Kidney (tissue), 14 donors: ENCODE data around the gene ADGRL3. TPM values are rescaled to one million over a fixed set of nuclear protein-coding genes. Genes with fewer than 3 reads are reported as not detected.

Source experiments
- DNase-seq, 5 donors: peaks; one replicate each; pipeline ENCODE4 v3.0.0-alpha.2; 2013 to 2020
- FAIRE-seq: peaks from 2 replicates; lab custom pipeline; 2012; peaks lifted over from hg19 to GRCh38; lab: Jason Lieb, UNC
- H3K27ac ChIP-seq, 2 donors: one replicate each; pipeline ENCODE4 v1.7.0; 2013; ENCODE audit warnings: low read depth in 2 of 2, low read length in 2 of 2, inconsistent platforms in 1 of 2
- H3K27me3 ChIP-seq: one replicate; pipeline ENCODE4 v1.7.1; 2013; ENCODE audit warnings: low read length, inconsistent platforms; ENCODE audit not compliant: control insufficient read depth, insufficient read depth
- H3K36me3 ChIP-seq, 3 donors: one replicate each; pipeline versions ENCODE4 v1.7.0 to v1.7.1; 2013; ENCODE audit warnings: low read length in 3 of 3, control low read depth in 1 of 3, inconsistent platforms in 1 of 3; ENCODE audit not compliant: insufficient read depth in 3 of 3, control insufficient read depth in 2 of 3
- H3K4me1 ChIP-seq, 3 donors: one replicate each; pipeline versions ENCODE4 v1.7.0 to v1.7.1; 2013; ENCODE audit warnings: low read length in 3 of 3, inconsistent platforms in 1 of 3, low read depth in 1 of 3; ENCODE audit not compliant: control insufficient read depth in 2 of 3, insufficient read depth in 2 of 3
- H3K4me3 ChIP-seq, 3 donors: one replicate each; pipeline versions ENCODE4 v1.7.0 to v1.8.1; 2013; ENCODE audit warnings: low read length in 3 of 3, control low read depth in 1 of 3, inconsistent platforms in 1 of 3
- H3K9ac ChIP-seq, 3 donors: one replicate each; pipeline versions ENCODE4 v1.7.0 to v1.7.1; 2013; ENCODE audit warnings: low read length in 3 of 3, control low read depth in 1 of 3, inconsistent platforms in 1 of 3
- H3K9me3 ChIP-seq, 3 donors: one replicate each; pipeline versions ENCODE4 v1.7.0 to v1.7.1; 2013; ENCODE audit warnings: low read length in 3 of 3, control low read depth in 1 of 3, inconsistent platforms in 1 of 3; ENCODE audit not compliant: control insufficient read depth in 2 of 3, insufficient read depth in 1 of 3
- CTCF ChIP-seq: IDR thresholded peaks from 3 replicates; pipeline ENCODE4 v1.5.1; 2012; ENCODE audit warnings: mild to moderate bottlenecking, moderate library complexity, borderline replicate concordance; ENCODE audit not compliant: insufficient read depth; ENCODE audit errors: extremely low read depth
- intact Hi-C: fragments of 100-400 bp; cut with DNase I; formaldehyde crosslinking; loops from one replicate; pipeline ENCODE4 v1.11.1; 2022
- polyA plus RNA-seq: library from polyadenylated mRNA; stranded (reverse); fragments of 350-450 nt; fragmentation: Illumina TruSeq; extraction: RNeasy Lipid Tissue Mini Kit (QIAGEN cat#74804); gene quantifications from one replicate; pipeline ENCODE4 v1.2.3, GENCODE V29; 2014; ENCODE audit warnings: low read depth, low replicate concordance; ENCODE audit not compliant: insufficient read depth
- total RNA-seq: library from RNA; stranded (reverse); fragmentation: NEBNext Ultra II Directional; extraction: Animal tissue kit (Norgen Biotek cat#: 25700); gene quantifications from one replicate; pipeline ENCODE4 v1.2.1, GENCODE V29; 2021
- donor health status: control.
- donor health status: control.
- donor health status: control.
- donor health status: control.
- donor health status: control.
- donor health status: DM: yes; HTN: yes; CAD: no.
- donor health status: Normal renal cell carcinoma (clear cell type).

The ADGRL3 gene
- total and polyA plus RNA-seq, 2 donors from 2014 or later: 1.3 to 8.9 TPM

DNA sequence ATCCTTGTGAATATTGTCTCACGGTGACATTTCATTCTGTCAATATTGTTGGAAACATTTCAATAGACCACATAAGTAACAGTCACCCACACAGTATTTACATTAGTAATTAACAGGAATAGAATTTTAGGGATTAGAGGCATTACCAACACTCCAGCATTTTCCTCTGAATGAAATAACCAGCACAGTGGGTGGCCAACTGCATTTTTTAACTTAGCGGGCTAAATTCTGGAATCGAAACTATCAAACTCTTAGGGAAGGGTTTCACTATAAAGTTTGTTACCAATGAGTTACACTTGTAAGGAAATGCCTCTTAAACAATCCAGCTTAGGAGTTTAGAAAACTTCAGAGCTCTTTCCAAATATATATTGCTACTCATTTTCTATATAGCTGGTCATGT, 403.0 kb downstream of the ADGRL3 start:
- TF ChIP-seq CTCF: no peak

DNA sequence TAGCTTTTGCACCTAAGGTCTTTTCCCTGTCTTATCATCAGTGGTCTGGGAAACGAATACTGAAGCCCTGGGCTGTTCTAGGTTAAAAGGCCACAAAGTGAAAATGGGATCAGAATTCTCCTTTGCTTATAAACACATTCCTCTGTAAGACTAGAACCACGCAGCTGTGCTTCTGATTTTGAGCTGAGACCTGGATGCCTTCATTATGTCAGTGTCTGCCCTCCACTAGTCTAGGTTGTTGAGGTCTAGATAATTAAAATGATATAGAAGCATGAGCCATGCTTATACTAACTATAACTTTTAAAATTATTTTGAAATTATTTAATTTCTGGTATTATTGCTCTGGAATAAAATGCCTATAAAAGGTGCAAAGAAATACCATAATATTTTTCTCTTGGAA, 403.9 kb downstream of the ADGRL3 start:
- Histone ChIP-seq H3K9me3 (no peaks in the 10 kb centered on the region), H3K4me1 (no peaks in the 10 kb centered on the region), H3K4me3 (no peak overlapping the region), H3K27me3 (no peaks in the 10 kb centered on the region), H3K27ac (no peak overlapping the region), H3K9ac (no peak overlapping the region), H3K36me3 (no peaks in the 10 kb centered on the region)
- FAIRE-seq: no peak
- no peak for DNase-seq
- no peak for TF ChIP-seq CTCF
- intact Hi-C loops: no loop called here

More for the DNA sequence above, 403.0 kb downstream of the ADGRL3 start:
- H3K4me3 ChIP-seq: no peak overlapping the region
- no peak overlapping the region for H3K27ac ChIP-seq
- no peak overlapping the region for H3K9ac ChIP-seq
- no peaks in the 10 kb centered on the region for H3K36me3 ChIP-seq
- FAIRE-seq (no peak), DNase-seq (peak in 1 of 5 donors; percentile 15)
- intact Hi-C loops: no loop called here
- no peaks in the 10 kb centered on the region for H3K9me3 ChIP-seq
- no peaks in the 10 kb centered on the region for H3K27me3 ChIP-seq
- no peaks in the 10 kb centered on the region for H3K4me1 ChIP-seq

DNA sequence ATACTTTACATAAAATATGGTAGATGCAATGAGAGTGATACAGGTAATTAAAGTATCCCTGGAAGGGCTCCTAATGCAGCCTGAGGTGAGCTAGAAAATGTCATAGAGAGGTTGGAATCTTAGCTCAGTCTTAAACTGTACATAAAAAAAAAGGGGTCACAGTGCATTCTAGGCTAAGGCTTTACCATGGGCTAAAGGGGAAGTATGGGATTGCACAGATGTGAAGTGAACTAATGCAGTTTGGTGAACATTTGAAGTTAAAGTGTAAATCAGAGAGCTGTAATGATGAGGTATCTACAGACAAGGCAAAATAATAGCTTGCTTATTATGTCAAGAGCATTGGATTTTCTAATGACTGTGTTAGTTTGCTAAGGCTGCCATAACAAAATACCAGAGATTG, 405.9 kb downstream of the ADGRL3 start:
- no peaks in the 10 kb centered on the region for H3K36me3 ChIP-seq
- no peaks in the 10 kb centered on the region for H3K9me3 ChIP-seq
- H3K27me3 ChIP-seq: no peaks in the 10 kb centered on the region
- TF ChIP-seq CTCF: no peak
- intact Hi-C loops: no loop called here
- H3K4me1 ChIP-seq: no peaks in the 10 kb centered on the region
- no peak for FAIRE-seq
- DNase-seq: no peak
- no peak overlapping the region for H3K27ac ChIP-seq
- no peak overlapping the region for H3K4me3 ChIP-seq
- no peak overlapping the region for H3K9ac ChIP-seq

- no peaks in the 10 kb centered on the region for H3K27me3 ChIP-seq
- DNase-seq (no peak), FAIRE-seq (no peak)
- intact Hi-C loops: no loop called here
- no peak overlapping the region for H3K27ac ChIP-seq
- H3K36me3 ChIP-seq: no peaks in the 10 kb centered on the region
- no peak for TF ChIP-seq CTCF
- no peaks in the 10 kb centered on the region for H3K9me3 ChIP-seq
- no peak overlapping the region for H3K9ac ChIP-seq
- no peak overlapping the region for H3K4me3 ChIP-seq
- H3K4me1 ChIP-seq: no peaks in the 10 kb centered on the region
Observed at GRCh38 chr4:61614231-61614630, 414.1 kb downstream of the ADGRL3 start.
